ENCODE data around the gene ARHGAP9. TPM values are rescaled to one million over a fixed set of nuclear protein-coding genes. Genes with fewer than 3 reads are reported as not detected.

Gene ARHGAP9
- total and polyA plus RNA-seq, 2 of the 8 experiments (the other 6 are each of a cell fraction or from before 2014, with no cell fraction given), result 3.2 to 6.0 TPM

DNA sequence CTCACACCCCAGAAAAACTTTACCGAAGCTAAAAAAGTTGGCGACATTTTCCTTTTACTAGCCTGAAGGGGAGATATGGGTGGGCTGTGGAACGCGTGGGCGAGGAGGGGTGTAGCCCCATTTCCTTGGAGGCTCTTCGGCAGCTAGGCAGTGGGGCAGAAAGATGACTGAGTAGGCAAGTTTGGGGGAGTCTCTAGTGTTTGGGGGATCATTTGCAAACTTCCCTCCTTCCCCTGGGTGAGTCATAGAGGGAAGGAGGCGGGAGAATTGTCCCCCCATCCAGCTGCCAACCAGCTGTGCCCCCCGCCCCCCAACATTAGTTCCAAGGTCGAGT lies 17.8 kb downstream of the ARHGAP9 start (continued):
- TF ChIP-seq, protein P1, sequence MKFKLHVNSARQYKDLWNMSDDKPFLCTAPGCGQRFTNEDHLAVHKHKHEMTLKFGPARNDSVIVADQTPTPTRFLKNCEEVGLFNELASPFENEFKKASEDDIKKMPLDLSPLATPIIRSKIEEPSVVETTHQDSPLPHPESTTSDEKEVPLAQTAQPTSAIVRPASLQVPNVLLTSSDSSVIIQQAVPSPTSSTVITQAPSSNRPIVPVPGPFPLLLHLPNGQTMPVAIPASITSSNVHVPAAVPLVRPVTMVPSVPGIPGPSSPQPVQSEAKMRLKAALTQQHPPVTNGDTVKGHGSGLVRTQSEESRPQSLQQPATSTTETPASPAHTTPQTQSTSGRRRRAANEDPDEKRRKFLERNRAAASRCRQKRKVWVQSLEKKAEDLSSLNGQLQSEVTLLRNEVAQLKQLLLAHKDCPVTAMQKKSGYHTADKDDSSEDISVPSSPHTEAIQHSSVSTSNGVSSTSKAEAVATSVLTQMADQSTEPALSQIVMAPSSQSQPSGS (IDR thresholded peaks at IDR 0.05; ENCODE audit: low read length), result no peak
- TF ChIP-seq TAF1 (IDR thresholded peaks at IDR 0.05; ENCODE audit: low read depth, low read length) (peak; percentile 24; the same call in 1 of the 2 replicates), EP300 (IDR thresholded peaks at IDR 0.05; ENCODE audit: borderline replicate concordance in 1 of 2, low read depth in 2 of 2, low read length in 2 of 2) (no peak), BACH1 (IDR thresholded peaks at IDR 0.05; ENCODE audit: low read length) (peak; percentile 58)

All from H1 (cell line).